Hypothalamus (tissue), 51 donors: ENCODE results near the gene EPOP.

ENCODE experiments used
- DNase-seq, 51 donors: peaks; one replicate each; lab custom pipeline; 2025; lab: John Stamatoyannopoulos, UW

Gene EPOP

DNA sequence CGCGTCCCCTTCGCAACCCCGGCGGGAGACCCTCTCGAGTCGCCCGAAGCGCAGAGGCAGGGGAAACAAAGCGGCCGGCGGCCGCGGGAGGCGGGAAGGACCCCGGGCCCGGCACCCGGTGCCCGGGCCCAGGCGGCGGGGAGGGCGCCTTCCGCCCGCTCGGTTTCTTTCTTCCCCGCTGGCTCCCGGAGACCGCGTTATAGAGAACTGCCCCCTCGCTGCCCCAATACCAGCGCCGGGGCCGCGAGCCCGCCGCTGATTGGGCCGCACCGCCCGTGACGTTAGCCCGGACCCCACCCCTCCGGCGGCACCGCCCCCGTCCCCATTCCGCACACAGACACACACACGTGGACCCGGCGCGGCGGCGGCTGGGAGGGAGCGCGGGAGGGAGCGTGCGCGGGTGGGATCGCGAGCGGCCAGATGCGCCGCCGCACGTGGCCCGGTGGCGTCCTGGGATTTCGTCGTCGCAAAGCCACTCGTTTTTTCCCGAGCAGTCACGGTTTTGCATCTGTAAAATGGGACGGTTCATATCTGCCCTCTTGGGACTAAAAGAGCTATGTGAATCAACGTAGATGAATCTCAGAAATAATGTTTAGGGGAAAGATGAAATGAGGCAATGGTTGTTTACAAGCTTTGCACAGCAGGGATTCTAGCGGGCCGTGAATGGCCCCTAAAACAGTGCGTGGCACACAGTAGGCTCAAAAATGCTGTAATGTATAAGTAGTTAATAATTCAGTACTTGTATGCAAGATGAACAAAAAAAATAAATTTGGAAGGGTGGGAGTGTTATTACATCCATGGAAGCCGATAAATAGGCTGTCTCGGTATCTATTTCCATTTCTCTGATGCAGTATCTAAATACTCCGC, at the start of gene EPOP:
Gene EPOP, minus strand, starts transcription at position 209 of the 867 bp plus-strand sequence. CDS start 462 bp downstream, outside the sequence.
- peak; percentile 14 to 93 (median 75) for DNase-seq

GRCh38 chr17:38721802-38722201, 47.0 kb upstream of the EPOP start:
- DNase-seq: no peak

DNA sequence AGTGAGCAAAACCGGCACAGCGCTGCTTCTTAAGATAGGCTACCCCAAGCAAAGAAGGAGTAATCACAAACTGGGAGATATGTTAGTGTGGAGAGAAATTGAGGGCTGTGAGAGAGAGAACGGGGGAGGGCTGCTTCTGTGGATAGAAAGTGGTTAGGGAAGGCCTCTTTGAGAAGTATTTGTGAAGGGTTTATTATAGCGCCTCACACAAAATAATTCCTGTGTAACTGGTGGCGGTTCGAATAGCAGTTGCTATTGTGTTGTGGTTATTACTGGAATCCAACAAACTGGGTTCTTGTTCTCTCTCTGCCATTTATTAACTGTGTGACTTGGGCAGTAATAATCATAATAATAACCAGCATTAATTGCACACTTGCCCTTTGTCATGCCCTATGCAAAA, 46.2 kb upstream of the EPOP start:
- no peak for DNase-seq

DNA sequence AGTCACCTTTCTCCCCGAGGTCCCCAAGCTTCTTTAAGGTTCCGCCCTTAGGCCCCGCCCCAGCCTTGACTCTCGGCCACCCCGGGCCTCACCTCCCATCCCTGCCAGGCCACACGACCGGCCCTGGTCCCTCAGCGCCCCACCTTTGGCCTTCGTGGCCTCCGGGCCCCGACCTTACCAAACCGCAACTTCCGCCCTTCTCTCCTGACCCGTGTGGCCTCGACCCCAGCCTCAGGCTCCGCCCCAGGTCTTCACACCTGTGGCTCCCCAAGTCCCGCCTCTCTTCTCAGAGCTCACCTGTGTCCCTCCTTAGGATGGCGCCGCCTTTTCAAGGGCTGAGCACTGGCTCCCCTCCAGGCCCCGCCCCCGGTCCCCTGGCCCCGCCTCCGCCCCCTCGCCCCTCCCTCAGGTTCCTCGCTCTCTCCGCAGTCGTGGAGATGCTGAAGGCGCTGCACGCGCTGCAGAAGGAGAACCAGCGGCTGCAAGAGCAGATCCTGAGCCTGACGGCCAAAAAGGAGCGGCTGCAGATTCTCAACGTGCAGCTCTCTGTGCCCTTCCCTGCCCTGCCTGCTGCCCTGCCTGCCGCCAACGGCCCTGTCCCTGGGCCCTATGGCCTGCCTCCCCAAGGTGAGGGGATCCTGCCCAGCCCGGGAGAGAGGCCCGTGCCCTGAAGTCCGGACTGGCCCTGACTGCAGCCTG, 45.3 kb upstream of the EPOP start:
- no peak for DNase-seq

- no peak for DNase-seq
These were observed 44.7 kb upstream of the EPOP start for GRCh38 chr17:38719289-38719942.

- DNase-seq: no peak
These were observed 42.5 kb upstream of the EPOP start for GRCh38 chr17:38717139-38717745.

DNA sequence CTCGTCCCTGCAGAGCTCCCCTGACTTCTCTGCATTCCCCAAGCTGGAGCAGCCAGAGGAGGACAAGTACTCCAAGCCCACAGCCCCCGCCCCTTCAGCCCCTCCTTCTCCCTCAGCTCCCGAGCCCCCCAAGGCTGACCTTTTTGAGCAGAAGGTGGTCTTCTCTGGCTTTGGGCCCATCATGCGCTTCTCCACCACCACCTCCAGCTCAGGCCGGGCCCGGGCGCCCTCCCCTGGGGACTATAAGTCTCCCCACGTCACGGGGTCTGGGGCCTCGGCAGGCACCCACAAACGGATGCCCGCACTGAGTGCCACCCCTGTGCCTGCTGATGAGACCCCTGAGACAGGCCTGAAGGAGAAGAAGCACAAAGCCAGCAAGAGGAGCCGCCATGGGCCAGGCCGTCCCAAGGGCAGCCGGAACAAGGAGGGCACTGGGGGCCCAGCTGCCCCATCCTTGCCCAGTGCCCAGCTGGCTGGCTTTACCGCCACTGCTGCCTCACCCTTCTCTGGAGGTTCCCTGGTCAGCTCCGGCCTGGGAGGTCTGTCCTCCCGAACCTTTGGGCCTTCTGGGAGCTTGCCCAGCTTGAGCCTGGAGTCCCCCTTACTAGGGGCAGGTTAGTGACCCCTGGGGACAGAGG, 41.7 kb upstream of the EPOP start:
- no peak for DNase-seq

DNA sequence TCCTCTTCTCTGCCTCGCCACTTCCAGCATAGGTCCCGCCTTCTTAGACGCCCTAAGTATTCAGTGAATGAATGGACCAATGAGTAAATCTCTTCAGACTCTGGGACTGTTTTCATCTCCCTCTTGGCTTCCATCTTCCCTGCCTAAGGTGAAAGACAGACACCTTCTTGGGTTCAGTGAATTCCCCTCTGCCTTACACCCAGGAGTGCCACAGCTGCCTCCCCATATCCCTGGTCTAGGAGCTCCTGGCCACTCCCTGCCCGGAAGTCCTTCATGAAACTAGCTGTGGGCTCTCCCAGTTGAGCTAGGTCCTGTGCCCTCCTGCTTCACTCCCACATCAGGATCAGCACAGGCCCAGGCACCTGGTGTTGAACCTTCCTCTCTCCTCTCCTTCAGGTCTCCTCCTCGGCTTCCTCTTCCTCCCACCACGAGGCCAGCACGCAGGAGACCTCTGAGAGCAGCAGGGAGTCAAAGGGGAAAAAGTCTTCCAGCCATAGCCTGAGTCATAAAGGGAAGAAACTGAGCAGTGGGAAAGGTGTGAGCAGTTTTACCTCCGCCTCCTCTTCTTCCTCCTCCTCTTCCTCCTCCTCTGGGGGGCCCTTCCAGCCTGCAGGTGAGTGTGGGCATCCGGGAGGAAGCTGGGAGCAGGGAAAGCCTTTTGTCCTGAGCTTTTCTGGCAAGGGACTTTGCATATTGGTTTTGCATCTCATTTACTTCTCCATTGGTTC, 40.6 kb upstream of the EPOP start:
- no peak for DNase-seq

DNA sequence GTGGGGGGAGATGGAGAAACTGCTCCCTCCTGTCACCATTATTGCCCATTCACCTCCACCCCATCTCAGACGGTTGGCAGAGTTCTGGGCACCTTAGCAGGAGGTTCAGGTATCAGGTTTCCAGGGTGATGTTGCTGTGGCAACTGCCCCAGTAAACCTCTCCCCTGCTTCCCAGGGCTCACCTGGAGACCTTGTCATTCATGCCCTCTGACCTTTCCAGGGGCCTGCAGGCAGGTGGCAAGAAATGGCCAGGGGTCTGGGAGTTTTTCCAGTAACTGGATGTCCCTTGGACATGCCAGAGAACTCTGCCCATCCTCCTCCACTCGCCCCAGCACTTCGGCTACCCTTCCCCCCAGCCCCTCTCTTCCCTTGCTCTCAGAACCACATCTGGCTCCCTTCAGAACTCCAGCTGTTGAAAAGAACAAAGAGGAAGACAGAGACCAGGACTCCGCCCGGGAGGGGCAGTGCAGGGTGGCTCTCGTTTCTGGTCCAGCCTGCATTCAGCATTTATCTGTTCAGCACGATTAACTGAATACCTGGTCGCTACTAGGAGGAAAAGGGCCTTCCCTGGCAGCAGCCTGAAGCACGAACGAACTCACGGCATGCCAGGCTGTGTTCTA, 38.8 kb upstream of the EPOP start:
- no peak for DNase-seq

- no peak for DNase-seq
These were observed 37.8 kb upstream of the EPOP start for GRCh38 chr17:38712593-38712992.

DNA sequence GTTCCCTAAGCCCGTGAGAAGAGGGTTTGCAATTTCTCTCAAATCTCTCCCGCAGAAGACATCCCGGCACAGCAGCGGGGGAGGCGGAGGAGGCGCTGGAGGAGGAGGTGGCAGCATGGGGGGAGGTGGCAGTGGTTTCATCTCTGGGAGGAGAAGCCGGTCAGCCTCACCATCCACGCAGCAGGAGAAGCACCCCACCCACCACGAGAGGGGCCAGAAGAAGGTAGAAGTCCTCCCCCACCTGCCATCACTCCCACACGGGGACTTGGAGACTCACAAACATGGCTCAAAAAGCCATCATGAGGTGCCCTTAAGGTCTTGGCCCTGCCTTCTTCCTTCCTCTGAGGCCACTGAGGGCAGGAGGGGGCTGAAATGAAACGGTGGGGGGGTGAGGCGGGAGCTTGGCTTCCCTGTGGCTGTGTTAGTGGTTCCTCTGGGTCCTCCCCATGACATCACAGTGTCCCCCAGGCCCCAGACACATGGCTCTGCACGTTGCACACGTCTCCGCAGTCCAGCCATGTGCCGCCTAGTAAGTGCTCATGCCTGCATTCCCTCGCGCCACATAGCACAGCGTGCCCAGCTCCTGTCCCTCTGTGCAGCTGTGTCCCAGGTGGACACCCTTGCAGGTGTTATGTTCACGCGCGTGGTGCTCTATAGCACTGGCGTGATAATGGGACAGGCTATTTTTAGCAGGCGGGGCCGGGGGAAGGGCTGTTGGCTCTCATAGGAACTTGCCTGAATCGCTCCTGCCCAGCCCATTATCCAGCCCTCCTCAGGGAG, 37.2 kb upstream of the EPOP start:
- no peak for DNase-seq

- no peak for DNase-seq
These were observed 36.2 kb upstream of the EPOP start for GRCh38 chr17:38710985-38711384.

DNA sequence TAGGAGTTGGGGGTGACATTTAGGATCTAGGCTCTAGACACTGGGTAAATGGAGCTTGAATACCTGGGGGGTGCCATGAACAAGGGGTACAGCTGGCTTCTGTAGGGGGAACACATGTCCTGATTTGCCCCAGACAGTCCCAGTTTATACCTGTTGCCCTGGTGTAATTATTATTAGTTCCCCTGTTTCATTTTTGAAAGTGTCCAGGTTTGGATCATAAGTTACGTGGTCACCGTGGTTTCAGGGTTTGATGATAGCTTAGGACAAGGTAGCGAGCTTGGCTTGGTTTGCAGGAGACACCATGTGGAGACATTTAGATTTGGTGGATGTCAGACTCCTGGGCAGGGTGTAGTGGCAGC, 35.8 kb upstream of the EPOP start:
- DNase-seq: no peak

DNA sequence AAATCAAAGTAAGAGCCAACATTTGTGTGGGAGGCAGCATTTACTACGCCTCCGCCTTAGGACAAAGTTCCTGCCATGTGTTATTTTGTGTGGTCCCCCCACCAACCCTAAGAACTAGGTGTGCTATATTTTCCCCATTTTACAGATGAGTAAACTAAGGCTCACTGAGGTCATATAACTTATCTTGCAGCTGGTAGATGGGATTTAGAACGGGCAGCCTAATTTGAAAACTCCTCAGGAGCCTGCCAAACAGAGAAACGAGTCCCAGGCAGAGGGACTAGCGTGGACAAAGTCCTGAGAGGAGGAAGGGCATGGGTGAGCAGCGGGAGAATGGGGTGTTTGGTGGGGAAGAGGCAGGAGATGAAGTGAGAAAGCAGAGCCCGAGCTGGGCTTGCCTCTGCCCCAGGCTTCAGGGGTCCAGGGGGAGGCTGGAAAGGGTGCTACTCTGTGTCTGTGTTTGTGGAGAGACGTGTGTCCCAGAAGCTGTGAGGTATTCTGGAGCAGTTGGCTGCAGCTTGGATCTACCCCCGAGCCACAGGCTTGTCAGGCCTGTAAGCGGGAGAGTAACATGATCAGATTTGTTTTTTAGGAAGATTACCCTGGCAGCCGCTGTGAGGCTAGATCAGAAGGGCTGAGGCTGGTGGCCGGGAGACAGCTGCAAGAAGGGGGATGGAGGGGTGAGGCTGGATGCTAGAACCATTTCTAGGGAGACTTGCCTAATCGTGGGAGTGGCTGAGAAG, 35.3 kb upstream of the EPOP start:
- DNase-seq: no peak

DNA sequence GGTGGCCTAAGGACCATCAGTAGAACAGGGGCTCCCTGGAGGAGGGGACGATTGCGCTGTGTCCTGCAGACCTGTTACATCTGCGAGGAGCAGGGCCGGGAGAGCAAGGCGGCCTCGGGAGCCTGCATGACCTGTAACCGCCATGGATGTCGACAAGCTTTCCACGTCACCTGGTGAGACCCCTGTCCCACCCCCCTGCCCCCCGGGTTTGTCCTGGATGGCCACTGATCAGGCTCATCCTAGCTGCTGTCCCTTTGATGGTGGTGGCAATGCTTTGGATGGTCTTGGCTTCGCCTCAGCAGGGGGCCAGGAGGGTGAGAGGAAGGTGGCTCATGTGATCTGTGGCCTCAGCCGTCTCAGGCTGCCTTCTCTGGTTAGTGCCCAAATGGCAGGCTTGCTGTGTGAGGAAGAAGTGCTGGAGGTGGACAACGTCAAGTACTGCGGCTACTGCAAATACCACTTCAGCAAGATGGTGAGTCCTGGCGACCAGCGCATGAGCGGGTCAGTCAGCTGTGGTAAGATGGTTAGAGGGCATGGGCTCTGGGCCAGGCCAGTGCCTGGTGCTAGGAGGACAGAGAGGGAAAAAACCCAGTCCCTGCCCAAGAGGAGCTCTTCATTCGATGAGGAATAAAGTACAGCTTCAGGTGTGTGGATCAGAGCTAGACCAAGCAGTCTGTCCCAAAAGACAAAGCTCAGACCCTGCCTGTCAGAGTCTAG, 34.5 kb upstream of the EPOP start:
- no peak for DNase-seq

- DNase-seq: no peak
These were observed 33.1 kb upstream of the EPOP start for GRCh38 chr17:38707678-38708351.
